CD4-positive, alpha-beta T cell treated with Interleukin-17A for 1 hour (primary cell): ENCODE results near the gene PTCD3.

Source experiments
- DNase-seq: peaks from one replicate; pipeline ENCODE4 v3.0.0-alpha.2; 2020

The PTCD3 gene

GRCh38 chr2:86147793-86148192 lies 41.8 kb downstream of the PTCD3 start:
- no peak for DNase-seq

- no peak for DNase-seq
Observed at GRCh38 chr2:86150502-86150901, 44.5 kb downstream of the PTCD3 start.

GRCh38 chr2:86157009-86157556 lies 51.0 kb downstream of the PTCD3 start:
- DNase-seq: no peak

GRCh38 chr2:86158286-86158685 lies 52.3 kb downstream of the PTCD3 start:
- DNase-seq: no peak

GRCh38 chr2:86160156-86160952 lies 54.3 kb downstream of the PTCD3 start:
- no peak for DNase-seq

- DNase-seq: no peak
Observed at GRCh38 chr2:86170449-86170848, 64.4 kb downstream of the PTCD3 start.

- no peak for DNase-seq
Observed at GRCh38 chr2:86171295-86171694, 65.3 kb downstream of the PTCD3 start.

- DNase-seq: no peak
Observed at GRCh38 chr2:86172610-86173009, 66.6 kb downstream of the PTCD3 start.

GRCh38 chr2:86174445-86174844 lies 68.4 kb downstream of the PTCD3 start:
- DNase-seq: no peak

GRCh38 chr2:86175828-86176227 lies 69.8 kb downstream of the PTCD3 start:
- no peak for DNase-seq

- DNase-seq: no peak
Observed at GRCh38 chr2:86176597-86176996, 70.6 kb downstream of the PTCD3 start.

- peak; percentile 68 for DNase-seq
Observed at GRCh38 chr2:86185517-86186212, 79.6 kb downstream of the PTCD3 start.

- no peak for DNase-seq
Observed at GRCh38 chr2:86186431-86186830, 80.4 kb downstream of the PTCD3 start.

- DNase-seq: no peak
Observed at GRCh38 chr2:86189782-86190416, 83.9 kb downstream of the PTCD3 start.
